Neural progenitor cell (in vitro differentiated cells): ENCODE measurements around the gene ILRUN.

Source experiments
- EZH2 ChIP-seq: fragments of 200-600 bp; sonication (generic); IDR thresholded peaks from 2 replicates; pipeline ENCODE4 v1.6.1; 2017; ENCODE audit warnings: antibody characterized with exemption, mild to moderate bottlenecking, moderate library complexity
- EZH2phosphoT487 ChIP-seq: fragments of 200-600 bp; sonication (generic); IDR thresholded peaks from 2 replicates; pipeline ENCODE4 v1.6.1; 2017; ENCODE audit warnings: antibody characterized with exemption
- TF ChIP-seq, protein P1 (sequence below): fragments of 200-600 bp; sonication (generic); IDR thresholded peaks from 2 replicates; pipeline ENCODE4 v1.5.1; 2017; ENCODE audit warnings: antibody characterized with exemption, mild to moderate bottlenecking

DNA sequence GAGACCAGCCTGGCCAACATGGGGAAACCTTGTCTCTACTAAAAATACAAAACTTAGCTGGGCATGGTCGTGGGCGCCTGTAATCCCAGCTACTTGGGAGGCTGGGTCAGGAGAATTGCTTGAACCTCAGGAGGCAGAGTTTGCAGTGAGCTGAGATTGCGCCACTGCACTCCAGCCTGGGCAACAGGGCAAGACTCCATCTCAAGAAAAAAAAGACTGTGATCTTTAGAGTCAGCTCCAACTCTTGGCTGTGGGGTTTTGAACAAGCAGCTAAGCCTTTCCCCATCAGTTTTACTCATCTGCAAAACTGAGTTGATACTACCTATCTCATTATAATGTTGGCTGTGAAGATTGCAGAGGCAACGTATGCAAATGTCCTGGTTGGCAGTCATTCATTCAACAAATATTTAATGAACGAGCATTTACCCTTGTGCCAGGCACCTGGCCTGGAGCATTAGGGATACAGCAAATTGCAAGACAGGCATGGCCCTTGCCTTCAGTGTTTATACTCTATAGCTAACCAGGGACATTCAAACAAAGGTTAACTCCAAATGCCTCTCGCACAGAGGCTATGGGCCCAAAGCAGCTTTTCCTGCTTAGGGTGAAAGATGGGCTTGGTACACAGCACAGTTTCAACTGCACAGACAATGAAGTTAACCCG lies 37.8 kb downstream of the ILRUN start:
- TF ChIP-seq EZH2phosphoT487 (no peak), EZH2 (no peak)
- TF ChIP-seq, protein P1, sequence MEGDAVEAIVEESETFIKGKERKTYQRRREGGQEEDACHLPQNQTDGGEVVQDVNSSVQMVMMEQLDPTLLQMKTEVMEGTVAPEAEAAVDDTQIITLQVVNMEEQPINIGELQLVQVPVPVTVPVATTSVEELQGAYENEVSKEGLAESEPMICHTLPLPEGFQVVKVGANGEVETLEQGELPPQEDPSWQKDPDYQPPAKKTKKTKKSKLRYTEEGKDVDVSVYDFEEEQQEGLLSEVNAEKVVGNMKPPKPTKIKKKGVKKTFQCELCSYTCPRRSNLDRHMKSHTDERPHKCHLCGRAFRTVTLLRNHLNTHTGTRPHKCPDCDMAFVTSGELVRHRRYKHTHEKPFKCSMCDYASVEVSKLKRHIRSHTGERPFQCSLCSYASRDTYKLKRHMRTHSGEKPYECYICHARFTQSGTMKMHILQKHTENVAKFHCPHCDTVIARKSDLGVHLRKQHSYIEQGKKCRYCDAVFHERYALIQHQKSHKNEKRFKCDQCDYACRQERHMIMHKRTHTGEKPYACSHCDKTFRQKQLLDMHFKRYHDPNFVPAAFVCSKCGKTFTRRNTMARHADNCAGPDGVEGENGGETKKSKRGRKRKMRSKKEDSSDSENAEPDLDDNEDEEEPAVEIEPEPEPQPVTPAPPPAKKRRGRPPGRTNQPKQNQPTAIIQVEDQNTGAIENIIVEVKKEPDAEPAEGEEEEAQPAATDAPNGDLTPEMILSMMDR, result no peak
